Fibroblast of mammary gland (primary cell): Measurements from ENCODE around the gene RTL10.

Experiments
- DNase-seq: peaks from one replicate; pipeline ENCODE4 v3.0.0-alpha.2; 2010; ENCODE audit warnings: low read depth
- H3K4me3 ChIP-seq: 2 replicates; pipeline ENCODE4 v1.5.1; 2011; ENCODE audit warnings: low read depth, mild to moderate bottlenecking, low read length, moderate library complexity; ENCODE audit not compliant: control insufficient read depth
- CTCF ChIP-seq: conservative IDR thresholded peaks from 2 replicates; pipeline ENCODE4 v1.5.1; 2011; ENCODE audit warnings: low read depth, low read length, inconsistent platforms; ENCODE audit not compliant: control insufficient read depth, insufficient read depth

RTL10 gene

GRCh38 chr22:19824926-19825339, 29.7 kb downstream of the RTL10 start:
- H3K4me3 ChIP-seq, result no peak overlapping the region
- DNase-seq, result no peak
- TF ChIP-seq CTCF, result no peak

- TF ChIP-seq CTCF, result no peak
- DNase-seq, result no peak
- no peak overlapping the region for H3K4me3 ChIP-seq
Measured at GRCh38 chr22:19824212-19824925, 30.3 kb downstream of the RTL10 start.

- no peak for DNase-seq
- H3K4me3 ChIP-seq, result no peak overlapping the region
- TF ChIP-seq CTCF, result no peak
Measured at GRCh38 chr22:19823902-19824211, 30.8 kb downstream of the RTL10 start.

- no peak overlapping the region for H3K4me3 ChIP-seq
- TF ChIP-seq CTCF, result no peak
- DNase-seq, result no peak
Measured at GRCh38 chr22:19823191-19823901, 31.3 kb downstream of the RTL10 start.

GRCh38 chr22:19822301-19823117, 32.2 kb downstream of the RTL10 start:
- no peak for DNase-seq
- H3K4me3 ChIP-seq, result no peak overlapping the region
- no peak for TF ChIP-seq CTCF

GRCh38 chr22:19821523-19822300, 33.0 kb downstream of the RTL10 start:
- H3K4me3 ChIP-seq, result no peak overlapping the region
- no peak for TF ChIP-seq CTCF
- DNase-seq, result no peak
